ENCODE measurements around the gene SPPL2A.

Gene SPPL2A

GRCh38 chr15:50686469-50687301, 78.8 kb downstream of the SPPL2A start, which contains the start of gene TRPM7:
TRPM7 (minus strand) TSS chr15:50686797; CDS start chr15:50686533, 264 bp downstream.
- TF ChIP-seq ZFX (IDR thresholded peaks at IDR 0.05) = peak; percentile 93
- TF ChIP-seq, protein P1, sequence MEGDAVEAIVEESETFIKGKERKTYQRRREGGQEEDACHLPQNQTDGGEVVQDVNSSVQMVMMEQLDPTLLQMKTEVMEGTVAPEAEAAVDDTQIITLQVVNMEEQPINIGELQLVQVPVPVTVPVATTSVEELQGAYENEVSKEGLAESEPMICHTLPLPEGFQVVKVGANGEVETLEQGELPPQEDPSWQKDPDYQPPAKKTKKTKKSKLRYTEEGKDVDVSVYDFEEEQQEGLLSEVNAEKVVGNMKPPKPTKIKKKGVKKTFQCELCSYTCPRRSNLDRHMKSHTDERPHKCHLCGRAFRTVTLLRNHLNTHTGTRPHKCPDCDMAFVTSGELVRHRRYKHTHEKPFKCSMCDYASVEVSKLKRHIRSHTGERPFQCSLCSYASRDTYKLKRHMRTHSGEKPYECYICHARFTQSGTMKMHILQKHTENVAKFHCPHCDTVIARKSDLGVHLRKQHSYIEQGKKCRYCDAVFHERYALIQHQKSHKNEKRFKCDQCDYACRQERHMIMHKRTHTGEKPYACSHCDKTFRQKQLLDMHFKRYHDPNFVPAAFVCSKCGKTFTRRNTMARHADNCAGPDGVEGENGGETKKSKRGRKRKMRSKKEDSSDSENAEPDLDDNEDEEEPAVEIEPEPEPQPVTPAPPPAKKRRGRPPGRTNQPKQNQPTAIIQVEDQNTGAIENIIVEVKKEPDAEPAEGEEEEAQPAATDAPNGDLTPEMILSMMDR (conservative IDR thresholded peaks at IDR 0.05) = no peak
- H3K27ac ChIP-seq = peak within 1 kb of the TSS; percentile 82

DNA sequence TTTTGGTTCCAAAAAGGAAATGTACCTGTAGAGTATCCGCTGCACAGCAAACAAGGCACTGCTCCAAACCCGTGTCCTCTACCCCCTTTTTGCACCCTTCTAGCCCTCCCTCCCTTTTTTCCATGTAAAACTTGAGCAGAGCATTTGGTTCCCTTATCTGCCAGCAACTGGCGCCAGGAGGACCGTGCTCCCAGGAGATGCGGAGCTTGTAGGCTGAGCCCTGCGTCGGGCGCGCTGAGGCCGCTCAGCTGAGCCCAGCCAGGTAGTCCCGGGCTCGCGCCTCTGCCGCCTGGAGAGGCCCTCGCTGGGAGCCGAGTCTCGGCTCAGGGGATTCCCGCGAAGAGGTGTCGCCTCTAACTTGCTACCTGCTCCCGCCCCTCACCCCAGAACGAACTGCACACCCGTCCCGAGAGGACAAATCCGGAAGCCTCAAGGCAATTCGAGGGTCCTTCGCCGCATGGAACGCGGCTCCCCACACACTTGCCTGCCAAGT, 79.5 kb downstream of the SPPL2A start:
- H3K27ac ChIP-seq = peak overlapping the region; percentile 82
- TF ChIP-seq, protein P1 (conservative IDR thresholded peaks at IDR 0.05) = no peak
- no peak for TF ChIP-seq ZFX (IDR thresholded peaks at IDR 0.05)

- peak overlapping the region; percentile 82 for H3K27ac ChIP-seq
- TF ChIP-seq, protein P1 (conservative IDR thresholded peaks at IDR 0.05) = no peak; the same call in 1 of the 2 replicates
- no peak for TF ChIP-seq ZFX (IDR thresholded peaks at IDR 0.05)
Observed at GRCh38 chr15:50685191-50685975, 80.1 kb downstream of the SPPL2A start.

DNA sequence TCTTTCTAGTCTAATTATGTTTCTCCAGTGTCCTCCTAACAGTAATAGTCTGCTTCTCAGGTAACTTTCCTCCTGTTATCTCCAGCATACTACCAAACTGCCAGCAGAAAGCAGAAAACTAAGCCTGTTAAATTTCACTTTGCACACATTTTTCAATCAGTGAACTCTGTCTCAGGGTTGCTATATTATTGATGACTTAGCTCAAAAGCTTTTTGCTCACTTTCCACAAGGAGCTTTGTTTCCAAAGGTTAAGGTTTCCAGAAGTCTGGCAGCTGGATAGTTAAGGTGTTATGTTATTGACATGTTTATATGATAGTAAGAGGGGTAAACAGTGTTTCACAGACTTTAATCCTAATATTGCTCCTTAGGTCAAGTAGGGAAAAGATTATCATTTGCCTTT, 84.0 kb downstream of the SPPL2A start:
- TF ChIP-seq ZFX (IDR thresholded peaks at IDR 0.05) = no peak
- TF ChIP-seq, protein P1 (conservative IDR thresholded peaks at IDR 0.05) = no peak
- H3K27ac ChIP-seq = no peak overlapping the region

DNA sequence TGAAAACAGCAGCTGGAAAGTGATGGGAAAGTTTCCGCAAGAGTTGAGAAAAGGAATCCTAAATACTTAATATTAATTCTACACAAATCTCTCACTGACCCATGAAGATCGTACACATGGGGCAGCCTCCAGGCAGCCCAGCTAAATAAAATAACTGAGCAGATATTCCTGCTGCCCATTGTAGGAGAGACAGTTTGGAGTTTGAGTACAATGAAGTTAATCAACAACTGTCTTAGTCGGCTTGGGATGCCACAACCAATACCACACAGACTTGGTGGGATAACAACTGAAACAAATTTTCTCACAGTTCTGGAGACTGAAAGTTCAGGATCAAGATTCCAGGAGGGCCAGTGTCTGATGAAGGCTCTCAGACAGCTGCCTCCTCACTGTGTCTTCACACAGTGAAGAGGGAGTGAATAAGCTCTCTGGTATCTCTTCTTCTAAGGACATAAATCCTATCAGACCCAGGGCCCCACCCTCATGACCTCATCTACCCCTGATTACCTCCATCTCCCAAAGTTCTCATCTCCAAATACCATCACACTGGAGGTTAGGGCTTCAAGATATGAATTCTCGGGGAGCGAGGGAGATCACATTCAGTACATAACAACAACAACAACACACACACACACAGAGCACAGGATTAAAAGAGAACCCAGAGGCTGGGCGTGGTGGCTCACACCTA, 88.6 kb downstream of the SPPL2A start:
- TF ChIP-seq, protein P1 (conservative IDR thresholded peaks at IDR 0.05) = no peak
- no peak for TF ChIP-seq ZFX (IDR thresholded peaks at IDR 0.05)

GRCh38 chr15:50675535-50676144, 89.9 kb downstream of the SPPL2A start:
- no peak for TF ChIP-seq ZFX (IDR thresholded peaks at IDR 0.05)
- TF ChIP-seq, protein P1 (conservative IDR thresholded peaks at IDR 0.05) = peak; percentile 87

More for the DNA sequence above, 88.6 kb downstream of the SPPL2A start:
- H3K27ac ChIP-seq = no peak overlapping the region

More at GRCh38 chr15:50675535-50676144, 89.9 kb downstream of the SPPL2A start:
- H3K27ac ChIP-seq = no peak overlapping the region
